HepG2 (cell line): Measurements from ENCODE around the gene ROS1. TPM values are rescaled to one million over a fixed set of nuclear protein-coding genes. Genes with fewer than 3 reads are reported as not detected.

ENCODE experiments used
- ATAC-seq: fragments of 200-7000 bp; cut with Tn5 transposase; 3 replicates; pipeline ENCODE4 v1.9.1; 2020; ENCODE audit warnings: mild to moderate bottlenecking, moderate library complexity
- BruUV-seq: library from RNA; stranded (reverse); fragments of 400-500 nt; replicated peaks from 2 replicates; lab custom pipeline; 2021; lab: Mats Ljungman, UMichigan
- CTCF ChIA-PET: fragments of 300-600 bp; formaldehyde crosslinking; extraction: SDS; loops from one replicate; lab custom pipeline; 2021; ENCODE audit warnings: low total read pairs, inconsistent platforms, low intra/inter-chr PET ratio; lab: Yijun Ruan, JAX
- POLR2A ChIA-PET: fragments of 350-600 bp; sonication (Branson Sonifier 250); formaldehyde crosslinking; loops from one replicate; lab custom pipeline; 2020; ENCODE audit warnings: antibody characterized with exemption, inconsistent platforms; lab: Yijun Ruan, JAX
- DNase-seq: peaks from one replicate; pipeline ENCODE4 v3.0.0-alpha.2; 2015; ENCODE audit warnings: low spot score
- FAIRE-seq: peaks from 3 replicates; lab custom pipeline; 2011; peaks lifted over from hg19 to GRCh38; lab: Jason Lieb, UNC
- H2AFZ ChIP-seq: one replicate; pipeline ENCODE4 v1.6.1; 2011; ENCODE audit warnings: low read length, inconsistent platforms
- H3K27ac ChIP-seq: fragments of 300-600 bp; 3 replicates; pipeline ENCODE4 v1.8.0; 2011; ENCODE audit warnings: mixed run types, mild to moderate bottlenecking, mixed read lengths, low read length, inconsistent platforms; ENCODE audit not compliant: insufficient read depth; ENCODE audit errors: extremely low read length
- H3K27me3 ChIP-seq, 2 experiments: fragments of 200-600 bp in 1 of 2; 2 replicates in 1 of 2; 3 replicates in 1 of 2; pipeline versions ENCODE4 v1.6.0 to v1.8.0; 2011; ENCODE audit warnings: low read length in 2 of 2, mild to moderate bottlenecking in 2 of 2, moderate library complexity in 2 of 2, inconsistent platforms in 1 of 2; ENCODE audit not compliant: insufficient read depth in 2 of 2, control insufficient read depth in 1 of 2
- H3K36me3 ChIP-seq, 2 experiments: fragments of 200-600 bp in 1 of 2; replicated peaks in 1 of 2; 2 replicates in 1 of 2; 3 replicates in 1 of 2; pipeline versions ENCODE4 v1.5.1 to v1.8.0; 2011; ENCODE audit warnings: low read length in 2 of 2, inconsistent platforms in 1 of 2; ENCODE audit not compliant: insufficient read depth in 2 of 2, control insufficient read depth in 1 of 2
- H3K4me1 ChIP-seq: 2 replicates; pipeline ENCODE4 v1.5.1; 2012; ENCODE audit warnings: low read length, inconsistent platforms; ENCODE audit not compliant: insufficient read depth
- H3K4me2 ChIP-seq: 2 replicates; pipeline ENCODE4 v1.6.0; 2011; ENCODE audit warnings: low read depth, low read length, inconsistent platforms
- H3K4me3 ChIP-seq, 3 experiments: fragments of 200-600 bp in 1 of 3; sonication (generic), shearing (Covaris generic) in 1 of 3; replicated peaks in 1 of 3; 2 replicates each; pipeline ENCODE4 v1.5.1; 2011 to 2016; ENCODE audit warnings: low read length in 3 of 3, inconsistent platforms in 2 of 3, low read depth in 2 of 3, mild to moderate bottlenecking in 2 of 3, control low read depth in 1 of 3, mixed read lengths in 1 of 3; ENCODE audit not compliant: insufficient read depth in 1 of 3
- H3K79me2 ChIP-seq: one replicate; pipeline ENCODE4 v1.6.1; 2011; ENCODE audit warnings: low read length, inconsistent platforms; ENCODE audit not compliant: insufficient read depth
- H3K9ac ChIP-seq: 2 replicates; pipeline ENCODE4 v1.6.0; 2011; ENCODE audit warnings: mild to moderate bottlenecking, low read depth, low read length, inconsistent platforms; ENCODE audit not compliant: insufficient read depth
- H3K9me3 ChIP-seq: 2 replicates; pipeline ENCODE4 v1.5.1; 2012; ENCODE audit warnings: mild to moderate bottlenecking, low read length
- H4K20me1 ChIP-seq: 2 replicates; pipeline ENCODE4 v1.6.0; 2011; ENCODE audit warnings: inconsistent platforms, mild to moderate bottlenecking, low read length, moderate library complexity; ENCODE audit not compliant: insufficient read depth
- BCL6 ChIP-seq: IDR thresholded peaks from 2 replicates; pipeline ENCODE4 v1.6.1; 2016; ENCODE audit warnings: missing genetic modification reagents, missing compliant biosample characterization
- ETV5 ChIP-seq: IDR thresholded peaks from 2 replicates; pipeline ENCODE4 v1.6.1; 2018; ENCODE audit warnings: missing biosample characterization, missing genetic modification reagents, inconsistent platforms, borderline replicate concordance
- EZH2 ChIP-seq: conservative IDR thresholded peaks from 2 replicates; pipeline ENCODE4 v1.6.1; 2012; ENCODE audit warnings: mild to moderate bottlenecking, low read depth, low read length, moderate library complexity
- GABPB1 ChIP-seq: IDR thresholded peaks from 2 replicates; pipeline ENCODE4 v1.6.1; 2016; ENCODE audit warnings: mild to moderate bottlenecking, missing genetic modification reagents, moderate library complexity, missing compliant biosample characterization
- GMEB2 ChIP-seq: IDR thresholded peaks from 2 replicates; pipeline ENCODE4 v1.6.1; 2016; ENCODE audit warnings: missing biosample characterization, missing genetic modification reagents, low read depth
- MYPOP ChIP-seq: sonication (generic); formaldehyde crosslinking; IDR thresholded peaks from 2 replicates; pipeline ENCODE4 v1.8.1; 2023; ENCODE audit warnings: mild to moderate bottlenecking, moderate library complexity, missing genetic modification reagents
- PAXIP1 ChIP-seq: sonication (generic); formaldehyde crosslinking; conservative IDR thresholded peaks from 2 replicates; pipeline ENCODE4 v1.4.0; 2020; ENCODE audit warnings: mild to moderate bottlenecking, missing genetic modification reagents, moderate library complexity
- RFXAP ChIP-seq: sonication (generic); formaldehyde crosslinking; IDR thresholded peaks from 2 replicates; pipeline ENCODE4 v1.4.0; 2020; ENCODE audit warnings: missing genetic modification reagents, borderline replicate concordance
- RNF2 ChIP-seq: fragments of 450-650 bp; conservative IDR thresholded peaks from 2 replicates; pipeline ENCODE4 v1.6.1; 2016; ENCODE audit warnings: low read depth
- SNAPC5 ChIP-seq: sonication (generic); formaldehyde crosslinking; IDR thresholded peaks from 2 replicates; pipeline ENCODE4 v1.8.1; 2023; ENCODE audit warnings: mild to moderate bottlenecking, missing genetic modification reagents, borderline replicate concordance
- TEAD3 ChIP-seq: optimal IDR thresholded peaks from 2 replicates; pipeline ENCODE3; 2016; ENCODE audit warnings: borderline replicate concordance
- ZFAT ChIP-seq: sonication (generic); formaldehyde crosslinking; conservative IDR thresholded peaks from 2 replicates; pipeline ENCODE4 v1.8.1; 2023; ENCODE audit warnings: missing genetic modification reagents, inconsistent platforms
- ZFP36 ChIP-seq: fragments of 150-350 bp; IDR thresholded peaks from 2 replicates; pipeline ENCODE4 v1.6.1; 2018; ENCODE audit warnings: borderline replicate concordance, low read length, low read depth; ENCODE audit not compliant: partially characterized antibody
- ZNF143 ChIP-seq: sonication (generic); formaldehyde crosslinking; IDR thresholded peaks from 2 replicates; pipeline ENCODE4 v1.4.0; 2020; ENCODE audit warnings: missing genetic modification reagents
- ZNF263 ChIP-seq: sonication (generic); formaldehyde crosslinking; IDR thresholded peaks from 2 replicates; pipeline ENCODE4 v1.4.0; 2020; ENCODE audit warnings: missing genetic modification reagents
- WGBS: methylation state at CpG from one replicate; pipeline ENCODE4 v1.1.6; 2017; ENCODE audit warnings: low lambda C conversion rate; 5-methylcytosine and 5-hydroxymethylcytosine counted together
- in situ Hi-C: cut with HindIII; loops from 2 replicates; pipeline ENCODE4 v1.10.0; 2017; ENCODE audit warnings: low pct_unique_long_range_greater_than_20kb; ENCODE audit not compliant: extremely low pct_ligation_motif_present
- intact Hi-C: fragments of 100-400 bp; cut with micrococcal nuclease; formaldehyde crosslinking; loops from one replicate; pipeline ENCODE4 v1.10.0; 2022; ENCODE audit not compliant: unreplicated experiment
- polyA plus RNA-seq, 8 experiments: library from polyadenylated mRNA; depleted of rRNA in 3 of 8; stranded (reverse) in 7 of 8; unstranded in 1 of 8; fragments of >200 nt; fragmentation: Illumina TruSeq in 4 of 8; extraction: Trizol in 4 of 8; gene quantifications; 2 replicates each; pipeline versions ENCODE4 v1.2.1 to v1.2.3, GENCODE V29; 2011 to 2016; ENCODE audit warnings: low read depth in 4 of 8, missing spikeins in 1 of 8, mixed read lengths in 1 of 8; ENCODE audit not compliant: insufficient read depth in 1 of 8
- total RNA-seq, 5 experiments: library from RNA; depleted of rRNA; stranded (reverse); fragments of >200 nt; fragmentation: Illumina TruSeq; extraction: Trizol; gene quantifications; 2 replicates each; pipeline ENCODE4 v1.2.3, GENCODE V29; 2016; ENCODE audit warnings: low read depth in 1 of 5
- TF ChIP-seq, protein P1 (sequence below): sonication (generic); formaldehyde crosslinking; IDR thresholded peaks from 2 replicates; pipeline ENCODE4 v1.8.0; 2022; ENCODE audit warnings: mild to moderate bottlenecking, missing genetic modification reagents, moderate library complexity

The ROS1 gene
- total and polyA plus RNA-seq, 2 of the 13 experiments (the other 11 are each of a cell fraction or from before 2014, with no cell fraction given), result not detected

DNA sequence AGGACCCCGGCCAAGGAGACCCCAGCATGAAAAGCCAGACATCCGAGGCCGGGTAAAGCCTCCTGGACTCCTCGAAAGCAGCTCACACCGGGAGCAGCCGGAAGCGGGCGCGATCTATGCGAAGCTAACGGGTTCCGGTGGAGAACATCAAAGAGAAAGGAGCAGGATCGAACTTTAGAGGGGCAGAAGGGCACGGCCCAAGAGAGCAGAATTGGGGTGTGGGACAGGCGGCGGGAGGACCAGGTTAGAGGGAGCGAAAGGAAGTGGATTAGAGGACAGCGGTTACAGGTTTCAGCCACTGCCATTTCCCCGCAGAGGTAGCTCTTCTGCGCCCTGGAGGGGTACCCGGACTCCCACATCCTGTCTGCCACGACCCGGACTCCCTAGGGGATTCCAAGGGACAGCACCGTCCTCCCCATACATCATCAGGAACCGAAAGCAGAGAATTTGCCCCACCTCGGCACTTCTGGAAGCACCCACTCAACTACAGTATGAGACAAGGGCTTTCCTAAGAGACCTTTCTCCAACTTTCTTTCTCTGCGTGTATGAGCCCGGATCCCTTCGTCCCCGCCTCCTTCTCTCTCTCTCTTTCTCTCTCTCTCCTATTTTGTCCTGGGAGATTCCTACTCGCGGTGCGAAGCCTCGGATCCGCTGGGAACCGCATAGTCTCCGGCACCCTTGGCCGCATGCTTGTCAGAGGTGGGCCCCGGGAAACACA, 160.9 kb downstream of the ROS1 start:
- ChIA-PET CTCF (no interaction called here), POLR2A (no interaction called here)
- intact Hi-C loops, result no loop called here
- H3K27ac ChIP-seq, result no peak overlapping the region
- no peaks in the 10 kb centered on the region for H4K20me1 ChIP-seq
- no peaks in the 10 kb centered on the region for H3K79me2 ChIP-seq
- H2AFZ ChIP-seq, result peak overlapping the region; percentile 4
- WGBS, result 10% methylated on average over 32 of the region's 39 CpGs
- peak overlapping the region; percentile 60 for H3K4me2 ChIP-seq
- no peaks in the 10 kb centered on the region for H3K36me3 ChIP-seq
- peaks cover 19% of the 10 kb centered on the region for H3K4me1 ChIP-seq
- in situ Hi-C loops, result no loop called here
- peak; percentile 61 for ATAC-seq
- H3K9me3 ChIP-seq, result no peaks in the 10 kb centered on the region
- no peak for FAIRE-seq
- no TSS peak for BruUV-seq
- H3K27me3 ChIP-seq, result peaks cover 18 to 73% of the 10 kb centered on the region in 2 experiments
- no peak overlapping the region for H3K9ac ChIP-seq
- peak overlapping the region in 1 of 3 experiments; percentile 59; a peak in 2 of 6 replicates for H3K4me3 ChIP-seq
- DNase-seq, result no peak
- TF ChIP-seq TEAD3 (CRISPR knock-in tag), result no peak
- TF ChIP-seq PAXIP1 (CRISPR knock-in tag), result no peak
- TF ChIP-seq ZNF263 (CRISPR knock-in tag), result peak; percentile 34; the same call in 1 of the 2 replicates
- TF ChIP-seq MYPOP (CRISPR knock-in tag), result peak; percentile 14; the same call in 1 of the 2 replicates
- no peak for TF ChIP-seq ZNF143
- TF ChIP-seq, protein P1, sequence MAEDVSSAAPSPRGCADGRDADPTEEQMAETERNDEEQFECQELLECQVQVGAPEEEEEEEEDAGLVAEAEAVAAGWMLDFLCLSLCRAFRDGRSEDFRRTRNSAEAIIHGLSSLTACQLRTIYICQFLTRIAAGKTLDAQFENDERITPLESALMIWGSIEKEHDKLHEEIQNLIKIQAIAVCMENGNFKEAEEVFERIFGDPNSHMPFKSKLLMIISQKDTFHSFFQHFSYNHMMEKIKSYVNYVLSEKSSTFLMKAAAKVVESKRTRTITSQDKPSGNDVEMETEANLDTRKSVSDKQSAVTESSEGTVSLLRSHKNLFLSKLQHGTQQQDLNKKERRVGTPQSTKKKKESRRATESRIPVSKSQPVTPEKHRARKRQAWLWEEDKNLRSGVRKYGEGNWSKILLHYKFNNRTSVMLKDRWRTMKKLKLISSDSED (CRISPR knock-in tag), result no peak
- TF ChIP-seq ZFP36, result peak; percentile 67
- TF ChIP-seq ZFAT (CRISPR knock-in tag), result no peak
- no peak for TF ChIP-seq ETV5 (CRISPR knock-in tag)
- TF ChIP-seq RNF2, result peak; percentile 94
- peak; percentile 31; the same call in 1 of the 2 replicates for TF ChIP-seq GABPB1 (CRISPR knock-in tag)
- no peak for TF ChIP-seq SNAPC5 (CRISPR knock-in tag)
- TF ChIP-seq GMEB2, result no peak
- 0 out of 2 replicates have a peak, but pooled peaks have one; percentile 93 for TF ChIP-seq EZH2
- TF ChIP-seq RFXAP (CRISPR knock-in tag), result no peak
- TF ChIP-seq BCL6 (CRISPR knock-in tag), result peak; percentile 89
